Ishikawa (cell line): Measurements from ENCODE around the gene NAA38.

Source experiments
- CEBPB ChIP-seq: IDR thresholded peaks from 2 replicates; pipeline ENCODE4 v1.6.1; 2012
- CREB1 ChIP-seq: IDR thresholded peaks from 2 replicates; pipeline ENCODE4 v1.6.1; 2012; ENCODE audit warnings: low read depth
- EP300 ChIP-seq: IDR thresholded peaks from 2 replicates; pipeline ENCODE4 v1.6.1; 2012; ENCODE audit warnings: borderline replicate concordance
- FOXM1 ChIP-seq: IDR thresholded peaks from 2 replicates; pipeline ENCODE4 v1.6.1; 2012; ENCODE audit warnings: low read depth, borderline replicate concordance
- MAX ChIP-seq: IDR thresholded peaks from 2 replicates; pipeline ENCODE4 v1.6.1; 2012
- NFIC ChIP-seq: IDR thresholded peaks from 2 replicates; pipeline ENCODE4 v1.6.1; 2012
- RAD21 ChIP-seq: IDR thresholded peaks from 2 replicates; pipeline ENCODE4 v1.6.1; 2012; ENCODE audit warnings: low read depth
- TAF1 ChIP-seq: IDR thresholded peaks from 2 replicates; pipeline ENCODE4 v1.6.1; 2012; ENCODE audit warnings: low read depth, mild to moderate bottlenecking
- TCF12 ChIP-seq: IDR thresholded peaks from 2 replicates; pipeline ENCODE4 v1.6.1; 2012; ENCODE audit warnings: low read depth
- TEAD4 ChIP-seq: IDR thresholded peaks from 2 replicates; pipeline ENCODE4 v1.6.1; 2012
- YY1 ChIP-seq: IDR thresholded peaks from 2 replicates; pipeline ENCODE4 v1.6.1; 2012; ENCODE audit warnings: low read depth
- ZBTB7A ChIP-seq: IDR thresholded peaks from 2 replicates; pipeline ENCODE4 v1.6.1; 2012; ENCODE audit warnings: low read depth
- TF ChIP-seq, protein P1 (sequence below): IDR thresholded peaks from 2 replicates; pipeline ENCODE4 v1.6.1; 2012; ENCODE audit warnings: low read depth, mild to moderate bottlenecking

GRCh38 chr17:7852262-7852670, 5.1 kb downstream of the NAA38 start:
- TF ChIP-seq EP300 (no peak), CREB1 (no peak), NFIC (no peak), RAD21 (no peak), MAX (no peak), ZBTB7A (no peak), FOXM1 (no peak), TAF1 (no peak), TCF12 (no peak), TEAD4 (no peak), YY1 (no peak), CEBPB (no peak)
- TF ChIP-seq, protein P1, sequence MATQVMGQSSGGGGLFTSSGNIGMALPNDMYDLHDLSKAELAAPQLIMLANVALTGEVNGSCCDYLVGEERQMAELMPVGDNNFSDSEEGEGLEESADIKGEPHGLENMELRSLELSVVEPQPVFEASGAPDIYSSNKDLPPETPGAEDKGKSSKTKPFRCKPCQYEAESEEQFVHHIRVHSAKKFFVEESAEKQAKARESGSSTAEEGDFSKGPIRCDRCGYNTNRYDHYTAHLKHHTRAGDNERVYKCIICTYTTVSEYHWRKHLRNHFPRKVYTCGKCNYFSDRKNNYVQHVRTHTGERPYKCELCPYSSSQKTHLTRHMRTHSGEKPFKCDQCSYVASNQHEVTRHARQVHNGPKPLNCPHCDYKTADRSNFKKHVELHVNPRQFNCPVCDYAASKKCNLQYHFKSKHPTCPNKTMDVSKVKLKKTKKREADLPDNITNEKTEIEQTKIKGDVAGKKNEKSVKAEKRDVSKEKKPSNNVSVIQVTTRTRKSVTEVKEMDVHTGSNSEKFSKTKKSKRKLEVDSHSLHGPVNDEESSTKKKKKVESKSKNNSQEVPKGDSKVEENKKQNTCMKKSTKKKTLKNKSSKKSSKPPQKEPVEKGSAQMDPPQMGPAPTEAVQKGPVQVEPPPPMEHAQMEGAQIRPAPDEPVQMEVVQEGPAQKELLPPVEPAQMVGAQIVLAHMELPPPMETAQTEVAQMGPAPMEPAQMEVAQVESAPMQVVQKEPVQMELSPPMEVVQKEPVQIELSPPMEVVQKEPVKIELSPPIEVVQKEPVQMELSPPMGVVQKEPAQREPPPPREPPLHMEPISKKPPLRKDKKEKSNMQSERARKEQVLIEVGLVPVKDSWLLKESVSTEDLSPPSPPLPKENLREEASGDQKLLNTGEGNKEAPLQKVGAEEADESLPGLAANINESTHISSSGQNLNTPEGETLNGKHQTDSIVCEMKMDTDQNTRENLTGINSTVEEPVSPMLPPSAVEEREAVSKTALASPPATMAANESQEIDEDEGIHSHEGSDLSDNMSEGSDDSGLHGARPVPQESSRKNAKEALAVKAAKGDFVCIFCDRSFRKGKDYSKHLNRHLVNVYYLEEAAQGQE = no peak
